Esophagus squamous epithelium (tissue), 4 donors: Measurements from ENCODE around the gene LCN10.

Experiments
- CTCF ChIP-seq, 6 experiments: fragments of 450-650 bp in 4 of 6; fragments of 200-600 bp in 2 of 6; sonication (generic) in 2 of 6; IDR thresholded peaks; one replicate each; pipeline ENCODE4 v1.5.1; 2016 to 2019; ENCODE audit warnings: antibody characterized with exemption in 6 of 6, mild to moderate bottlenecking in 4 of 6, moderate library complexity in 4 of 6
- POLR2A ChIP-seq, 4 donors: fragments of 450-650 bp; IDR thresholded peaks; one replicate each; pipeline ENCODE4 v1.6.1; 2017; ENCODE audit warnings: antibody characterized with exemption in 4 of 4, mild to moderate bottlenecking in 4 of 4, moderate library complexity in 3 of 4

- no peak for TF ChIP-seq POLR2A (IDR thresholded peaks at IDR 0.05)
- no peak for TF ChIP-seq CTCF (IDR thresholded peaks at IDR 0.05)
Measured at GRCh38 chr9:136705564-136705963, 37.2 kb downstream of the LCN10 start.
